GM18858 (cell line): Measurements from ENCODE around the gene TMEM88.

Experiments
- ATAC-seq: cut with Tn5 transposase; IDR thresholded peaks from one replicate; pipeline ENCODE4 v1.9.1; 2021; ENCODE audit not compliant: unreplicated experiment

TMEM88 gene

GRCh38 chr17:7884581-7885366, 29.9 kb downstream of the TMEM88 start:
- no peak for ATAC-seq

- ATAC-seq = no peak
Observed at GRCh38 chr17:7885367-7886226, 30.7 kb downstream of the TMEM88 start.

GRCh38 chr17:7886227-7887037, 31.6 kb downstream of the TMEM88 start:
- no peak for ATAC-seq

GRCh38 chr17:7887038-7887481, 32.2 kb downstream of the TMEM88 start:
- ATAC-seq = no peak

- no peak for ATAC-seq
Observed at GRCh38 chr17:7887482-7888183, 32.8 kb downstream of the TMEM88 start.

GRCh38 chr17:7888184-7888920, 33.5 kb downstream of the TMEM88 start, which contains the start of gene CHD3:
CHD3 (plus strand) TSS chr17:7888789; CDS start chr17:7889001, 212 bp downstream.
- ATAC-seq = no peak

GRCh38 chr17:7889166-7889955, 34.5 kb downstream of the TMEM88 start:
- ATAC-seq = no peak

- ATAC-seq = no peak
Observed at GRCh38 chr17:7893187-7893880, 38.5 kb downstream of the TMEM88 start.

GRCh38 chr17:7894226-7894625, 39.4 kb downstream of the TMEM88 start:
- no peak for ATAC-seq

- ATAC-seq = no peak
Observed at GRCh38 chr17:7894866-7895265, 40.0 kb downstream of the TMEM88 start.

- ATAC-seq = no peak
Observed at GRCh38 chr17:7897090-7897489, 42.2 kb downstream of the TMEM88 start.

GRCh38 chr17:7897773-7898172, 42.9 kb downstream of the TMEM88 start:
- no peak for ATAC-seq

- ATAC-seq = no peak
Observed at GRCh38 chr17:7903154-7904103, 48.6 kb downstream of the TMEM88 start.
